Activated CD4-positive, alpha-beta T cell treated with anti-CD3 and anti-CD28 coated beads, Interleukin-2, amount 50 U/mL, for 1 hour (primary cell): ENCODE results near the gene FAM200A.

Experiments
- DNase-seq: peaks from one replicate; pipeline ENCODE4 v3.0.0-alpha.2; 2020

FAM200A gene

GRCh38 chr7:99499721-99500636 is 51.9 kb downstream of the FAM200A start, which contains the start of gene ZNF394:
TSS of gene ZNF394 (minus strand) at chr7:99500281. CDS start at chr7:99500093, 188 bp downstream.
- DNase-seq = peak; percentile 86

- DNase-seq = no peak
Observed at GRCh38 chr7:99499371-99499720, 52.6 kb downstream of the FAM200A start.

- DNase-seq = no peak
Observed at GRCh38 chr7:99498546-99498944, 53.4 kb downstream of the FAM200A start.

GRCh38 chr7:99497766-99498545 is 54.0 kb downstream of the FAM200A start:
- DNase-seq = no peak
